Endometrium (tissue), 2 donors: ENCODE results near the gene ATG9B.

Experiments used
- FAIRE-seq: peaks from 2 replicates; lab custom pipeline; 2012; peaks lifted over from hg19 to GRCh38; lab: Jason Lieb, UNC
- donor health status: control.
- donor health status: control.

Gene ATG9B

DNA sequence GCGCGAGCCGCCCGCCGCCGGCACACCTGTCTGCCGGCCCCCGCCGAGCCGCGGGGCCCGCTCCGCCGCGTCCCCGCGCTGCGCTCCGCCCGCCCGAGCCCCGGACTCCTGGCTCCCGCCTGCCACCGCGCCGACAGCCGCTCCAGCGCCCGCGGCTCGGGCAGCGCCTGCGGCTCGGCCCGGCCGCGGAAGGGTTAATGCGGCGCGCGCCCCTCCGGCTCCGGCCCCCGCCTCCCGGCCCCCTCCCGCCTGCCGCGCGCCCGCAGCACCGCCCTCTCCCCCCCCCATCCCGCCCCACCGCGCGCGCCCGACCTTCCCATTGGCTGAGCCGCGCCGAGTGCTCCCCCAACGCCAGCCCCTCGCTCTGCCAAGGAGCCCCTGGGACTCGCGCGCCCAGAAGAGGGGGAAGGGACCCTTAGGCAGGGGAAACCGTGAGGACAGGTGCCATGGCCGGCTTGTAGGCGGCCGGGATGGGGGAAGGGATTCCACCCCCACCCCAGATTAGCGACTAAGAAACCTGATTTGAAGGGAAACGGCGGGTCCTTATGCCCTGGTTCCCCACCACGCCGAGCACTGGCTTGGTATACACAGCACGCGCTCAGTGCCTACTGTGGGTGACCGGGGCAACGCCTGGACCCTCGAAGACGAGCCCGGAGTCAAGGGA is 46.0 kb downstream of the ATG9B start, which contains the start of gene KCNH2:
KCNH2 (minus strand) TSS at position 196 of the 664 bp plus-strand sequence. CDS start 408 bp downstream, outside the sequence.
- FAIRE-seq = no peak

DNA sequence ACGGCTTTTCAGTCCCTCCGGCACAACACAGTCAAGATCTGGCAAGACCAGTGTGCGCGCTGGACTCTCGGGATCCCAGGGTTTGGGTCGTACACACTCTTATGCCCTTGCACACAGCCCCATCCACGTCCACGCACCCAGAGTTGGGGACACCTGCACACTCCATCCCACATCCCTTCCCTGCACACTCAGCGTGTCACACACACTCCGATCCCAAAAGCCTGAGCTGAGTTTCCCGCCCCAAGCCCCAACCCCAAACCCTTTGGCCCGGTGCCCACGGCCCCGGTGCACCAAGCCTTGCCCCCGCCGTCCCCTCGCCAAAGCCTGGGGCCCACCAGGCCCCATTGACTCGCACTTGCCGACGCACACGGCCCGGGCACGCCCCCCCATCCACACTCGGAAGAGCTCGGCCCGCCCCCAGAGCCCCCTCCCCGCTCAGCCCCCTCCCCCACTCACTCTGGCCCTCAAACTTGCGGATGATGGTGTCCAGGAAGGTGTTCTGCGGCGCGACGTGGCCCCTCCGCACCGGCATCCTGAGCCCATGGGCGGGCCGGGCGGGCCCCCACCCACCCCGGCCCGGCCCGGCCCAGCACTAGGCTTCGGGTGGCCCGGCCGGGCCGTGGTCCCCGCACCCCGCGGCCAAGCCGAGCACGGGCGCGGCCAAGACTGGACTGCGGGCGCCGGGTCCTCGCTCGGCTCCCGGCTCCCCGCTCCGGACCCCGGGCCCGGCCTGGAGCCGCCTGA is 46.7 kb downstream of the ATG9B start:
- no peak for FAIRE-seq

DNA sequence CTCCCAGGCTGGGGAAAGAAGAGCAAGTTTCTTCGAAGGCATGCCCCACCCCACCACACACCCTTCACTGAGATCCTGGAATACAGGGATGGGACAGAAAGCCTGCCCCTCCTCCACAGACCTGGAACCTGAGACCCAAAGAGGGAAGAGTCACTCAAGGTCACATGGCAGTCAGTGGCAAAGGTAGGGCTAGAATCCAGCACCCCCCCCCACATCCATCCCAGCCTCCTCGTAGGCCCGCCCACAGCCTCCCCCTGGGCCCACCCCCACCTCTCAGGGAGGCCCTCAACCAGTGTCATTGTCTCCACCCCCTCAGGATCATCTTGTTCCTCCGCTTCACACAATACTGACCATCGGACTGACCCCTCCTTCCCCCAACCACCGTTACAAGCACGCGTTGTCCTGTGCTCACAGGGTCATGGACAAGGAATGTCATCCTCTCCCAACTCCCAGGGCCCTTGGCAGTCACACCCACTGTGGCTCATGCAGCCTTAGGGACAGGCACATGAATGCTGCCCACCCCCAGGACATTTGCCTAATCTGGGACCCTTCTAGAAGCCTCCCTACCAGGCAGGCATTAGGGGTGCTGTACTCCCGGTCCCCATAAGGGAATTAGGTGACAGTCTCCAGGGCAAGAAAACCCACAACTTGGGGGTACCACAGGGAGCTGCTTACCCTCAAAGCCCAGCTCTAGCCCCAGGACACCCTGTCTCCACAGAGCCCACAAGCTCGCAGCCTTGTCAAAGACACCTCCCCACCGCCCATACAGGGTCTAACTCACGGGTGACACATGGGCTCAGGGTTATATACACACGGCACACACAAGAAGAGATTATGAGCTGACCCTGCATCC is 47.5 kb downstream of the ATG9B start:
- no peak for FAIRE-seq

DNA sequence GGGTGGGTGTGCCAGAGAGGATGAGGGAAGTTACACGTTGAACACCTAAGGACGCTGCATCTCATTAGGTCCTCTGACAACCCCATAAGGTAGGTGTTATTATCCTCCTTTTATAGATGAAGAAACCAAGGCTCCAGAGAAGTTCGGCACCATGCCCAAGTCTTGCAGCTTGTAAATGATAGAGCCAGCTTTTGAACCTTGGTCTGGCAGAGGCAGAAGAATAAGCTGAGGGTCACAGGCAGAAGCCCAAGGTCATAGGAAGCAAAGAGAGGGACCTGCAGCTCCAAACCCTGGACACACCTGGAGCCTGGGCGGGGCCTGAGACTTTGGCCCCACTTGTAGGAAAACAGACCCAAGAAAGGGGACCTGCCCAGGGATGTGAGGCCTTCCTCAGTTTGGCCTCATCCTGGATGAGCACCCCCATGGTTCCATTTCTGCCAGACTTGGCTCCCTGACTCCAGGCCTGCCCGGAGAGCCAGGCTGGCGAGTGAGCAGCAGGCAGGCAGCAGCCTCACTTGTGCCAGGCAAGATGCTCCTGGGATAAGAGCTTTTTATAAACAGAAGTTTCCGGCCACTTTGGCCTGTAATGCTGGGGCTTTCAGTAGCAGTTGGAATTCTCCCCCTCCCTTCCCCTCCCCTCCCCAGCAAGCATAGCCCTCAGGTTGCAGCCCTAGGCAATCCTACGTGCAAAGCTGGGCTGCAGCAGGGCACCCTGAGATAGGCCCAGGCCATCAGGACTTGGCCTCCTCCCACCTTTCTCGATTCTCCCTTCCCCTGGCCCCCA is 48.6 kb downstream of the ATG9B start:
- FAIRE-seq = no peak

DNA sequence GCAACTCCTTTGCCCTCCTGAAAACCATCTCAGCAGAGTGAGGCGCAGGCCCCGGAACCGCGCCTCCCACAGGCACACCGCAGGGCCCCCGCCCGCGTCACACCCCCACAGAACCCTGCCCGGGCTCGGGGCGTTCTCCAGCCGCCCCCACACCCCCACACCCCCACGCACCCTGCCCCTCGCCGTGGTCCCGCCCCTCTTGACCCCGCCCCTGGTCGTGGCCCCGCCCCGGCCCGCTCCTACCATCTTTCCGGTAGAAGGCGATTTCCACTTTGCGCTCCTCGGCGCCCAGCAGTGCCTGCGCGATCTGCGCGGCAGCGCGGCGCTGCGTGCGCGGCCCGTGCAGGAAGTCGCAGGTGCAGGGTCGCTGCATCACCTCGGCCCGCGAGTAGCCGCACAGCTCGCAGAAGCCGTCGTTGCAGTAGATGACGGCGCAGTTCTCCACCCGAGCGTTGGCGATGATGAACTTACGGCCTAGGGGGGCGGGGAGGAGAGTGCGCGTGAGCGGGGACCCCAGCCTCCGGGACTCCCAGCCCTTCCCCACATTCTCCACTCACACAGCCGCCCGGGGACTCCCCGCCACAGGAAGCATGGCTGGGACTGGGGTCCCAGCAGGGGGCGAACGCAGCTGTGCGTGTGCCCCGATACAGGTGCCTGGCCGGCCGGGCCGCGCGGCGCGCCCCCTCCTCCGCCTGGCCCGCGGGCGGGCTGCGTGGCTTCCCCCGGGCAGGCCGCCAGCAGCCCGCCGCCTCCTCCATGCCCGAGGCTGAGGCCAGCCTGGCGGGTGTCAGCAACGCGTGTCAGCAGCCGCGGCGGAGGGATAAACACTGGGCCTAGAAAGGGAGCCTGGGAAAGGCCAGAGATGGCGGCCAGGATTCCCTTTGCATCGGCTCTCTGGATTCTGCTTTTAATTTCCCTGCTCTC is 49.6 kb downstream of the ATG9B start:
- FAIRE-seq = no peak

DNA sequence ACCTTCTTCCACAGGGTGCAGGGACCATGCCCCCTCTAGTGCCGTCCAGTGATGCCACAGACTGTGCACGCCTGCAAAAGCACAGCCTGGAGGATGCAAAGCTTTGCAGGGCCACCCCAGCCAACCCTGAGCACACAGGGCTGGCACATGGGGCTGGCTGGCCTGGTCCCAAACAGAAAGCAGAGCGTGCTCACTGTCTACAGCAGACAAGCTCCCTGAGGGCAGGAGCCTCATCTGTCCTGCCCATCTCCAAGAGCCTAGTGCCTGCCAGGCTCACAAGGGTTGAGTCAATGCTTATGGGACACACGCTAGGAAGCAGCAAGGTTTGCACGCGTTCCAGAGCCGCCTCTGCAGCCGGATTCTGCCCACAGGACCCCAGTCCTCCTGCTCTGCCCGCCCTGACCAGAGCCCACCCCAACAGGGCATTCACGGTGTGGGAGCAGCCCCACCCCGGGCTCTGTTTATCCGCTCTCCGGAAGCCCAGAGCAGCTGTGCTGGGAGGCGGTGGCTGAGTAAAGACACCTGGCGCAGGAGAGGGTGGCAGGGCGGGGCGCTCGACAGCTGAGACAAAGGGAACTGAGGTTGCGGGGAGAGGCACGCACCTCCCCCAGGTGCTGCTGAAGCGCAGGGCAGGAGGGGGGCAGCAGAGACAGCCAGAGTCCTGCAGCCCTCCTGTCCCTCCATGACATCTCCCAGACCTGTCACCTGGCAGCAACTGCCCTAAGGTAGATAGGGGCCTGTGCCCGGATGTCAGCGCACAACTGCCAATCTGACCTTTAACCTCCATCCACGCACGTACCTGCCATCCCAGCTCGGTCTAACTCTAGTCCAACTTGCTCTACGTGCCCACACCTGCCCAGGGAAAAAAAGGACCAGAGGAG is 50.5 kb downstream of the ATG9B start:
- no peak for FAIRE-seq

DNA sequence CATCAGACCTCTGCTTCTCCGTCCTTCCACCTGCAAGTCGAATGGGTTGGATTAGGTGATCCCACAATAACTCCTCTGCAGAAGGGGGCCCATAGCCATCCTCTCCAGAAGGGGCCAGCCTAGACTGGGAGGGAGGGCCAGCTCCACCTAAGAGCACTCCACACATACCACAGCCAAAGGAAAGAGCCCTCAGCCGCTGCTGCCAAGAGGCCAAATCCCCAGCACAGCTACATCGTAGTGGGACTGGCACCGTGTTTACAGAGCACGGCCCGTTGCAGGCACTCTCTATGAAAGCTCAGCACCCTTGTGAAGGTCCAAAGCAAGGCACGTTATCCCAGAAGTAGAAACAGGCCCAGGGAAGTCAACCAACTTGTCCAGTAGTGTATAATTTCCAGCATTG is 51.6 kb downstream of the ATG9B start:
- no peak for FAIRE-seq

DNA sequence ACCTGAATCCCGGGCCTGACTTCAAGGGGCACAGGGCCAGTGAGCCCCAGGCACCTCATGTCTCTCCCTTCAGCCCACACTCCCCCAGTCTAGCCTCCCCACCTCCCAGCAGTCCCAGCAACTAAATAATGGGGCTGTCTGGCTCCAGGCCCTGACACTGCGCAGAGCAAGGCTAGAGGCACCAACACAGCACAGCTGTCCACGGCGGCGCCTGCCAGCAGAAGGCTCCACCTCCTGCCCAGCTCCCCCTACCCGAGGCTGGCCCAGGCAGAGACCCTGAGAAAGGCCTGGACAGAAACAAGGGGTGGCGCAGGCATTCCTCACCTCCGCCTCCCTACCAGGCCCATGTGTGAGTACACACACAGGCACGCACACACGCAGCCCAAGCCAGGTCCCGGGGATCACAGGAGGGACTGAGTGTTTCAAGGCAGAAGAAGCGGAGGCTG is 52.2 kb downstream of the ATG9B start:
- FAIRE-seq = no peak

DNA sequence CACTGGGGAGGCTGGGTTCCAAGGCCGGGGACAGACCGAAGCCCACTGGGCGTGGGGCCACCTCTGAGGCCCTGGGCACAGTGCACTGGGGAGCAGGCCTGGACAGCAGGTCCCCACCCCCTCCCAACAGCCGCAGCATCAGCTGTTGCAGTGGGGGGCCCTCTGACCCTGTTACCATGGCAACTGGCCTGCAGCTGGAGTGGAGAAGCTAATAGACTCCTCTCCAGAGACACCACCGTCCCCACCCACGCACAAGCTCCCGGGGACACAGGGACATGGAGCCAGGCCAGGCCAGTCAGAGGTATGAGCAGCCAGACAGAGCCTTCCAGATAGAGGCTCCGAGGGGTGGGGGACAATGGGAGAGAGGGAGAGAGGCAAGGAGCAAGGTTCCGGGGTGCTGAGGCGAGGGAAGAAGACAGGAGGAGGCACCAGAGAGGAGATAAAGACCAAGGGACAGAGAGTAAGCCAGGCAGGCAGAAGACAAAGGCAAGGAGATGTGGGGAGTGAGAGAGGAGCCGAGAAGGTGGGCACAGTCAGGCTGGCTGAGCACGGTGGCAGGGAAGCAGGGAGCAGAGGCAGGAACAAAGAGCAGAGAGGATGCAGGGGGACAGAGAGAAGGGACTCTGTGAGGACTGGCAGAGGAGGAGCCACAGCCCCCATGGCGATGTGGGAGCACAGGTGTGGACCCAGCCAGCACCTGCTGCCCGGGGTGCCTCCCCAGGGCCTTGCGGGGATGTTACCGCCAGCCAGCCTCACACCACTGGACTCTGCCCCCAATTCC is 52.9 kb downstream of the ATG9B start:
- no peak for FAIRE-seq

DNA sequence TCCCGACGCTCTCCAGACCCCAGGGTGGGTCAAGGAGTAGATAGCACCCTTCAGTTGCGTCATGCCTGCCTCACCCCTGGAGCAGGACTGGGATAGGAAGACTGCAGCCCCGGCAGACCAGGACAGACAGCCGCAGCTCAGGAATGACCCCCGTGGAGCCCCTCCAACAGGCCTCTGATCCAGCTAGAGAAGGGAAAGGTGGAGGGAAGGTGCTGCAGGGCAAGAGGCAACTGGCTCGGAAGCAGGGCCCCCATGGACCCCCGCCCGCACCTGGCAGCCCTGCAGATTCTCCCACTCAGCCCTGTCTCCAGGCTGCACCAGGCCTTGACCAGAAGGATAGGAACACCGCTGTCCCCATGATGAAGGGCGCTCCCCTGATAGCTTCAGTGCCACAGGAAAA is 53.9 kb downstream of the ATG9B start:
- FAIRE-seq = no peak

DNA sequence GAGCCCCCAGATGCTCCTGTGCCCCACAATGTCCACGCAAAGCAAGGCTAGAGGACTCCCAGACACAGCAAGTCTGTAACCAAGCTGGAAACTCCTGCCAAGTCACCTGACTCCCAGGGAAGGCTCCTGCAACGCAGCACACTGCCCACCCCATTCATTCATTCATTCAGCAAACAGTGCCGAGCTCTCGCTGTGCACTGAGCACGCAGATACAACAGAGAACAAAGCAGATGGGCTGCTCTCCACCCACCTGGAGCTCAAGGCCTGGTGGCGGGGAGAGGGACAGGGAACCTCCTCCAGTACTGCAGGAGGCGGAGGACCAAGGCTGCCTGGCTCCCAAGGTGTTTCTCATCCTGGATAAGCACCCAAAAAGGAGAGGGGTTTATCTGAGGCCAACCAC is 54.8 kb downstream of the ATG9B start:
- FAIRE-seq = no peak

DNA sequence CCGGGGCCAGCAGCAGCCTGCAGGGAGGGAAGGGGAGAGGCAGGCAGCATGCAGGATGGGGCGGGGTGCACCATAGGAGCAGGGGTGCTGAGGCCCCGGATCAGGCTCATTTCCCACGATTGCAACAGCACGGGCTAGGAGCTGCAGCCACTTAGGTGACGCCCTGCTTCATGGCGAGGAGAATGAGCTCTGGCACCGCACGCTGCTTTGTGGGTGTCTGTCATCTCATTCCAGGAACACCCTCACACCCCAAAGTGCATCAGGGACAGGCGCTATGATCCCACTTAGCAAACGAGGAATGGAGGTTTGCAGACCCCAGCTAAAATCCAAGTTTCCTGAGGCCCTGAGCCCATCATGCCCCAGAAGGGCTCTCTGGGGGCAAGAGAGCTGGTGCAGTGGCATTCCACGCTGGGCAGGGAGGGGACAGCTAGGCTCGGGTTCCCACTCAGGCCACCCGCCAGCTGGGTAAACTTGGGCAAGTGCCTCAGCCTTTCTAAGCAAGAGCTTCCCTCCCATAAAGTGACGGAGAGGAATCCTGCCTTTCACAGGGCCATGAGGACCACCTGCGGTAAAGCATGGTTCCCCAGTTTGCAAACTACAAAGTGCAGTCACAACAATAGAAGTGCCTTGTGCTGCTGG is 55.4 kb downstream of the ATG9B start:
- no peak for FAIRE-seq

DNA sequence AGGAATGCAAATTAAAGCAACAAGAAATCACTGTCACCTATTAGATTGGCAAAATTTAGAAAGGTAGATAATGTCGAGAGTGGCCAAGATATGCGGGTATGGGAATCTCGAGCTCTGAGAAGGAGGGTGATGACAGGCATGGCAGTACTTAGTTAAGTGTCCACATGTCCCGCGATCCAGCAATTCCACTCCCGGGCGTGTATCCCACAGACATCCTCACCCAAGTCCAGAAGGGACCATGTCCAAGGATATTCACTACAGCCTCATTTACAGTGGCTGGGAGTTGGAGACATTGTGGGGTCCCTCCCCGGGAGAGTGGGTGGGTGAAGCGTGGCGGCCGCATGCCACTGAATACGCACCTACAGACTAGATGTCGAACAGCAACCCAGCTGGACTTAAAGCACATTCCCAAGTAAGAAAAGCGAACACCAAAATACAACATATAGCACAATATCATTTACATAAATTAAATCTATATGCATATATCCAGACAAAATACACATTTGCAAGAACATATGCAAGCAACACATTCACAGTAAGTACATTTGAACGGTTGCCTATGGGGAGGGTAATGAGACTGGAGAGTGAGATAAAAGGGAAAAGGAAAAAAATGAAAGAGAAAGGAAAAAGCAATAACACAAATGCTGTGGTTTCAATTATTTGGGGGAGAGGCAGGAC is 56.1 kb downstream of the ATG9B start:
- FAIRE-seq = no peak

DNA sequence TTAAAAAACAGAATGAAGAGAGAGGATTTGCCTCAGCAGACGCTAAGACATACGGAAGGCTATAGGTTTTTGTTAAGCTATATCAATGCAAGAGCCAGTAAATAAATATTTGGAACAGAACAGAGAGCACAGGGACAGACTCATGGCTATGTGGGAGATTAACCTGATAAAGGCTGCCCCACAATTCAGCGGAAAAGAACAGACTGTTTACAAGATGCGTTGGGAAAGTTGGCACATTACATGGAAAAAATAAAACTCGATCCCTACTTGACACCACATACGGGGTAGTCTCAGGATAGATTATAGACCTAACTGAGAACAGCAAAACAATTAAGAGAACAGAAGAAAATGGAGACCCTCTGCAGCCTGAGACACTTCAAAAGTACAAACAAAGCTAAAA is 56.9 kb downstream of the ATG9B start:
- FAIRE-seq = no peak

DNA sequence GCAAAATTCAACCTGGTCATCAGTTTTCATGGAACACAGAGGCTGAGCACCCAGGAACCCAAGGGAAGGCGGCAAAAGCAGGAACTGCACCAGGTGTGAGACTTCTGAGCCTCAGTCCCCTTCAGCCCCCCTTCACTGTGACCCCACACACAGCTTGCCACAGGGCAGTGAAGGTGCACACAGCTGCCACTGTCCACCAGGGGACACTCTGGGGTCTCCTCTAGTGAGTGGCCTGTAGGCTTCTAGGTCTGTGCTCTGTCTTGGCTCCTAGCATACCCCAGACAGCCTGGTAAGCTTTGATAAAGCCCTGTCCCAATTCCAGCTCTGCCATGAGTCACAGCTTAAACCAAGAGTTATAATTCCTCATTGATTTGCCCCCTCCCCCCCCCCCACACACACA is 58.3 kb downstream of the ATG9B start:
- FAIRE-seq = no peak

DNA sequence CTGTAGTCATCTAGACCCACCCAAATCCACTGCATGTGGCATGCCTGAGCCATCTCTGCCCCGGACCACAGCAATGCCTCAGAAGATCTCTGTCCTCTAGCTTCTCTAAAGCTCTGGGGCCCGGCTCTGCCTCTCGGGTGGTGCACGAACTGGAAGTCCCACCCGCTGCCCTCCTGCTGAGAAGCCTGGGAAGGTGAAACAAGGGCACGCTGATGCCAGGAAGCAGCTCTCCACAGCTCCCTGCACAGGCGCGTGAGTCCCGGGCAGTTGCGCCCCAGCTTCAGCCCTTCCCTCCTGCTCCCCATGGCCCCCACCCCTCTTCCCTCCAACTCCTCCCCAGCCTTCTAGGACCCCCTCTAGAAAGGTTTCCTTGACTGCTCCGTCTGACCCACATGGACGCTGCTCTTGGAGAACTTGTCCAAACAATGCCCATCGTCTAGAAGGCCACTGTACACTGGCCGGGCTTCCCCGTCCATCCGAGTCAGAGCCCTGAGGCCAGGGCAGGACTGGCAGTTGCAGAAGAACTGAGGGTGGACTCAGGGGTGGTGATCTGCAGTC is 58.9 kb downstream of the ATG9B start:
- no peak for FAIRE-seq
